BJ (cell line): Measurements from ENCODE around the gene SERPINE2. TPM values are rescaled to one million over a fixed set of nuclear protein-coding genes. Genes with fewer than 3 reads are reported as not detected.
"Not testable (repeated sequence)": the region's sequence is repeated elsewhere in the genome, so short reads cannot be mapped to it uniquely, and the experiment has no call there.

Experiments
- CTCF ChIA-PET: fragments of 350-600 bp; formaldehyde crosslinking; extraction: SDS; loops from one replicate; lab custom pipeline; 2021; ENCODE audit warnings: antibody characterized with exemption, inconsistent platforms; lab: Yijun Ruan, JAX
- POLR2A ChIA-PET: fragments of 300-600 bp; sonication (Branson Sonifier 250); formaldehyde crosslinking; extraction: SDS; loops from one replicate; lab custom pipeline; 2021; ENCODE audit warnings: antibody characterized with exemption; lab: Charles Lee
- DNase-seq: peaks from one replicate; pipeline ENCODE4 v3.0.0-alpha.2; 2011; ENCODE audit warnings: low read depth
- H3K27me3 ChIP-seq: 2 replicates; pipeline ENCODE4 v1.6.0; 2011; ENCODE audit warnings: low read length; ENCODE audit not compliant: control insufficient read depth, insufficient read depth
- H3K36me3 ChIP-seq: 2 replicates; pipeline ENCODE4 v1.5.1; 2011; ENCODE audit warnings: low read length; ENCODE audit not compliant: control insufficient read depth, insufficient read depth
- H3K4me3 ChIP-seq: 2 replicates; pipeline ENCODE4 v1.5.1; 2011; ENCODE audit warnings: low read depth, mild to moderate bottlenecking, control low read depth, low read length
- polyA plus RNA-seq: library from polyadenylated mRNA; depleted of rRNA; stranded (reverse); fragments of >200 nt; gene quantifications from 2 replicates; pipeline ENCODE4 v1.2.3, GENCODE V29; 2011
- TF ChIP-seq, protein P1 (sequence below): IDR thresholded peaks from 2 replicates; pipeline ENCODE4 v1.5.1; 2011; ENCODE audit warnings: low read depth, mild to moderate bottlenecking, control low read depth, inconsistent platforms, low read length, moderate library complexity; ENCODE audit not compliant: insufficient read depth

The SERPINE2 gene
- polyA plus RNA-seq, 1 experiment: 750 TPM

- TF ChIP-seq, protein P1, sequence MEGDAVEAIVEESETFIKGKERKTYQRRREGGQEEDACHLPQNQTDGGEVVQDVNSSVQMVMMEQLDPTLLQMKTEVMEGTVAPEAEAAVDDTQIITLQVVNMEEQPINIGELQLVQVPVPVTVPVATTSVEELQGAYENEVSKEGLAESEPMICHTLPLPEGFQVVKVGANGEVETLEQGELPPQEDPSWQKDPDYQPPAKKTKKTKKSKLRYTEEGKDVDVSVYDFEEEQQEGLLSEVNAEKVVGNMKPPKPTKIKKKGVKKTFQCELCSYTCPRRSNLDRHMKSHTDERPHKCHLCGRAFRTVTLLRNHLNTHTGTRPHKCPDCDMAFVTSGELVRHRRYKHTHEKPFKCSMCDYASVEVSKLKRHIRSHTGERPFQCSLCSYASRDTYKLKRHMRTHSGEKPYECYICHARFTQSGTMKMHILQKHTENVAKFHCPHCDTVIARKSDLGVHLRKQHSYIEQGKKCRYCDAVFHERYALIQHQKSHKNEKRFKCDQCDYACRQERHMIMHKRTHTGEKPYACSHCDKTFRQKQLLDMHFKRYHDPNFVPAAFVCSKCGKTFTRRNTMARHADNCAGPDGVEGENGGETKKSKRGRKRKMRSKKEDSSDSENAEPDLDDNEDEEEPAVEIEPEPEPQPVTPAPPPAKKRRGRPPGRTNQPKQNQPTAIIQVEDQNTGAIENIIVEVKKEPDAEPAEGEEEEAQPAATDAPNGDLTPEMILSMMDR: no peak
- CTCF ChIA-PET: no interaction called here
- POLR2A ChIA-PET: interaction anchor here (0.6 kb wide), 1 partner anchor 107 kb away, joined by 4 read pairs; no protein-coding TSS in a partner anchor
- Histone ChIP-seq H3K4me3 (peak overlapping the region; percentile 96), H3K27me3 (no peaks in the 10 kb centered on the region), H3K36me3 (0 out of 2 replicates have a peak, but pooled peaks cover 1% of the 10 kb centered on the region)
- no peak for DNase-seq
These were observed 96.0 kb downstream of the SERPINE2 start for GRCh38 chr2:223943135-223943534.

DNA sequence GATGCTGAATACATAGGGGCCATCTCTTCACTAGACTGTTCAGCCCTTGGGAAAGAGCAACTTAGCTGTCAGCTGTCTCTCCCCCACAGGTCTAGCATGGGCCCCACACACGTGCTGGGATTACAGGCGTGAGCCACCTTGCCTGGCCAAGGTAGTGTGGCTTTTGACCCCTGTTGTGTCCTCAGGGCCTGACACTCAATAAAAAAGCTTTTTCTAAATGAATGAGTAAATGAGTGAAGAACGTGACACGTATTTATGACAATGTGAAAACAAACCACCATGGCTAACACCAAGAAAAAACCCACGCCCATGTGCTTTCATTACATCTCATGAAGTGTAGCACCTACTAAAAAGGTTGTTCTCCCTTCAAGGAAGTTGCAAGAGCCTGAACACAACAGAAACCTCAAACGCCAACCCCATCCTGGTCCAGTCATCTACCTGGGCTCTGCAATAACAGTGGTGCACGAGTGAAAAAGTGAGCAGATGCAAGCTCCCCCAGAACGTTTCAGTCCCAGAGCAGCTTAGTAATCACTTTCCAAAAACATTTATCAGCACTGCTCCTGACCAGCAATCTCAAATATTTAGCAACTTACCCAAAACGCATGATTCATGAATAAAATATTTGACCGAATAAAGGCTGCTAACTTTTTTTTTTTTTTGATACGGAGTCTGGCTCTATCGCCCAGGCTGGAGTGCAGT, 97.4 kb downstream of the SERPINE2 start:
- no peaks in the 10 kb centered on the region for H3K27me3 ChIP-seq
- H3K4me3 ChIP-seq: peak overlapping the region; percentile 17; the same call in 1 of the 2 replicates
- H3K36me3 ChIP-seq: 0 out of 2 replicates have a peak, but pooled peaks cover 1% of the 10 kb centered on the region
- peak; percentile 49 for DNase-seq
- POLR2A ChIA-PET: interaction anchor here (0.6 kb wide), 1 partner anchor 1208 kb away, joined by 3 read pairs; no protein-coding TSS in a partner anchor
- CTCF ChIA-PET: interaction anchor here (0.6 to 0.7 kb wide), 2 partner anchors 50 to 74 kb away, joined by 3 read pairs; no protein-coding TSS in a partner anchor
- TF ChIP-seq, protein P1: no peak

DNA sequence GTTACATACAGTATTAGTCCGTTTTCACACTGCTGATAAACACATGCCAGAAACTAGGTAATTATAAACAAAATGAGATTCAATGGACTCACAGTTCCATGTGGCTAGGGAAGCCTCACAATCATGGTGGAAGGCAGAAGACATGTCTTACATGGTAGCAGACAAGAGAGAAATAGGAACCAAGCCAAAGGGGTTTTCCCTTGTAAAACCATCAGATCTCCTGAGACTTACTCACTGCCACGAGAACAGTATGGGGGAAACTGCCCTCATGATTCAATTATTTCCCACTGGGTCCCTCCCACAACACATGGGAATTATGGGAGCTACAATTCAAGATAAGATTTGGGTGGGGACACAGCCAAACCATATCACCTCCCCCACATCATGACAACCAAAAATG, 99.6 kb downstream of the SERPINE2 start:
- H3K36me3 ChIP-seq, CTCF ChIA-PET, DNase-seq, H3K27me3 ChIP-seq, H3K4me3 ChIP-seq, POLR2A ChIA-PET: not testable (repeated sequence)

- Histone ChIP-seq H3K4me3 (no peak overlapping the region), H3K27me3 (no peaks in the 10 kb centered on the region), H3K36me3 (0 out of 2 replicates have a peak, but pooled peaks cover 1% of the 10 kb centered on the region)
- no peak for DNase-seq
- CTCF ChIA-PET: interaction anchor here (1.3 kb wide), 1 partner anchor 11 kb away, joined by 3 read pairs; no protein-coding TSS in a partner anchor
- POLR2A ChIA-PET: no interaction called here
- TF ChIP-seq, protein P1: no peak
These were observed 101.6 kb downstream of the SERPINE2 start for GRCh38 chr2:223937535-223937934.

- Histone ChIP-seq H3K36me3 (0 out of 2 replicates have a peak, but pooled peaks cover 1% of the 10 kb centered on the region), H3K27me3 (no peaks in the 10 kb centered on the region), H3K4me3 (no peak overlapping the region)
- ChIA-PET CTCF (no interaction called here), POLR2A (no interaction called here)
- no peak for DNase-seq
- TF ChIP-seq, protein P1: no peak
These were observed 102.2 kb downstream of the SERPINE2 start for GRCh38 chr2:223936862-223937326.
